ELF-1 (cell line): ENCODE measurements around the gene MPL.
A peak's percentile ranks its signal among the peaks of the same experiment; 100 is the strongest.
"Not testable (repeated sequence)": the region's sequence is repeated elsewhere in the genome, so short reads cannot be mapped to it uniquely, and the experiment has no call there.

Experiments used
- DNase-seq: peaks from one replicate; pipeline ENCODE4 v3.0.0-alpha.2; 2016; ENCODE audit warnings: low read depth, low spot score

The MPL gene

DNA sequence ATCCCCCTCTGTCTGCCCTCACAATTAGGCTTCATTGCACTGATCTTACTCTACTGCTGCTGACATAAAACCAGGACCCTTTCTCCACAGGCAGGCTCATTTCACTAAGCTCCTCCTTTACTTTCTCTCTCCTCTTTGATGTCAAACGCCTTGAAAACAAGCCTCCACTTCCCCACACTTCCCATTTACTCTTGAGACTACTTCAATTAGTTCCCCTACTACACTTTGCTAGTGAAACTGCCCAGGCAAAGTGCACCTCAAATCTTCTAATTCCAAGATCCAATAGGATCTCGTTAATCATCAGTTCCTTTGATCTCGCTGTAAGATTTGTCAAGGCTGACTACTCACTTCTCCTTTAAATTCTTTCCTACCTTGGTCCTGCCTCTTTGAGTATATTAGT lies 15.3 kb downstream of the MPL start:
- no peak for DNase-seq

DNA sequence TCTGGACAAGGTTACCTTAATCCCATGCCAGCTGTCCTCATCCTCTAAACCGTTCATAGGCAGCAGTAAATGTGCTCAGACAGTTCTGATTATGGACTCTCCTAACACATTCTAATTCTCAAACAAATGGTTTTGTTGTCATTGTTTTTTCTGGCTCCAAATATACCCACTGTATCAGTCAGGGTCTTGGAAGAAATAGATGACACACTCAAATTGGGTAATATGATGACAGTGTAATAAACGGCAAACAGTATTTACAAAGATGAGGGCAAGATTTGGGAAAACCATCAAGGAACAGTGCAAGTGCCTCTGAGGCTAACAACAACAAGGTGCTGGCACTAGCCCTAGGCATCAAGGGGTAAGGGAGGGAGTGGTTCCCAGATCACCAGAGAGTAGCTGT lies 16.9 kb downstream of the MPL start:
- DNase-seq = no peak

DNA sequence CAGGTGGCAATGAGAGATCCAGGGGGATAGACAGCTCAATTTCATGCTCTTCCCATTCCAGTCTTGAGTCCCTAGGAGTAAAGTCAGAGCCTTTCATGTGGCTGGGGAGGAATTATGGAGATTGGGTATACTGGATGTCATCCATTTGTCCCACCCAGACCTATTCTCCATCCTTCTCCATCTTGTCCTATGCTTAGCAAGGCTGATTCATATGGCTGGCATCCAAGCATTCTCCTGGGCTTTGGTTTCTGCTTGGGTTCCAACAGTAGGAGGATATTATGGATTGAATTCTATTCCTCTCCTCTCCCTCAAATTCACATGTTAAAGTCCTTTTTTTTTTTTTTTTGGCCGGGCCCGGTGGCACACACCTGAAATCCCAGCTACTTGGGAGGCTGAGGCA lies 17.3 kb downstream of the MPL start:
- DNase-seq = no peak

DNA sequence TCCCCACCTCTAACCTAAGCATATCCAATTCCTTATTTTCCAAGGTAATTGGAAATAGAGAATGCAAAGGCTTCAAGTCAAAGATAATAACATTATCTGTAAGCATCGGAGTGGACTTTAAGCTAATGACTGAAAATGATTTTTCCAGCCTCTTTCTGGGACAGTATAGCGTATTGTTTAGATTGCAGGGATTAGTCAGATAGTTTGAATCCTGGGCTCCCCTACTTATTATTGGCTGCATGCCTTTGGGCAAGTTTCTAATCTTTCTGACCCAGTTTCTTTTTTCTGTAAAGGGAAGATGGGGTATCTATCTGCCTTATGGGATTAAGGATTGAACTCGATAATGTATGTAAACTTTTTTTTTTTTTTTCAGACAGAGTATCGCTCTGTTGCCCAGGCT lies 19.6 kb downstream of the MPL start:
- DNase-seq = no peak

DNA sequence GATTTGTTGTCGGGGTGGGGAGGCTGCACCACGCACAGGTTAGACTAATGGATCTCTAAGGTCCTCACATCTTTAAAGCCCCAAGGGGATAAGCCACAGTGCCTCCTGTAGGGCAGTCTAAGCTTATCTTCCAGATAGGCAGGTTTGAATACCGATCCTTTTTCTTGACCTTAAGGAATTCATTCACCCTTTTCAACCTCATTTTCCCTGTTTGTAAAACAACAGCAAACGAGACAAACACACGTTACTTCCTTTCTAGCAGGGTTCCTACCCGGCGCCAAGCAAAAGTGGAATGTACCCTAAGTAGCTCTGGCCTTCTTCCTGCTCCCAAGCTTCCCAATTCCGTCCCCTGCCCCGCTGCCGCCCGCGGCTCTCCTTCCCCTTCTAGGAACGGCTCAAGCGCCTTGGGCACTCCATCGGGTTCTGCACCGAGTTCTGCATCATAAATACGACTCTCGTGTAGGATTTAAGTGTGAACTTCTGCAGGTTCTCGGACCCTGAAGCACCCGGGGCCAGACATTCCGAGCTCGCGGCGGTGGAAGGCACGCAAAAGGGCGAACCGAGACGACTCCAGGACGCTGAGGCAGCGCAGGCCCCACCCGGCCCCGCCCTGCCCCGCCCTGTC lies 20.6 kb downstream of the MPL start:
- DNase-seq = no peak

DNA sequence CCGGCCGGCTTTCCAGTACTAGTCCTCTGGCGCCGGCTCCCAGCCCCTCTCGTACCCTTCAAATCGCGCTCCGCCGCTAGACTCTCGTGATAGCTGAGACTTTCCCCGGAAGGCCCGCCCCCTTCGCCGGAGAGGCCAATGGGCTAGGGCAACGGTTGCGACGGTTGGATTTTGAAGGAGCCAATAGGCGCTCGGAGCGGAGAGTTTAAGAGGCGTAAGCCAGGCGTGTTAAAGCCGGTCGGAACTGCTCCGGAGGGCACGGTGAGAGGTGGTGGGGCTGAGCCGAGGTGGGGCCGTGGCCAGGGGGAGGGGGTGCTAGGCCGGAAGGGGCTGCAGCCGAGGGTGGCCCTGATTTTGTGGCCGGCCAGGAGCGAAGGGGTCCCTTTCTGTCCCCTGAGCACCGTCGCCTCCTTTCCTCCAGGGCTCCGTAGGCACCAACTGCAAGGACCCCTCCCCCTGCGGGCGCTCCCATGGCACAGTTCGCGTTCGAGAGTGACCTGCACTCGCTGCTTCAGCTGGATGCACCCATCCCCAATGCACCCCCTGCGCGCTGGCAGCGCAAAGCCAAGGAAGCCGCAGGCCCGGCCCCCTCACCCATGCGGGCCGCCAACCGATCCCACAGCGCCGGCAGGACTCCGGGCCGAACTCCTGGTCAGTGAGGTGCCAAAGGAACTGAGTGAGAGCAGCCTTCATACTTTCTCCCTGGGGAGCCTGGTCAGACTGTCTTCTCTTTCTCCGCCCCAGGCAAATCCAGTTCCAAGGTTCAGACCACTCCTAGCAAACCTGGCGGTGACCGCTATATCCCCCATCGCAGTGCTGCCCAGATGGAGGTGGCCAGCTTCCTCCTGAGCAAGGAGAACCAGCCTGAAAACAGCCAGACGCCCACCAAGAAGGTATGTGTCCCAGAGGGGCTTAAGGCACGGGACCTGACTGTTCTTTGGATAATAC lies 21.4 kb downstream of the MPL start, which contains the start of gene CDC20:
CDC20 (plus strand) TSS at position 236 of the 948 bp plus-strand sequence; CDS start at position 471, 235 bp downstream.
- DNase-seq = peak; percentile 99

DNA sequence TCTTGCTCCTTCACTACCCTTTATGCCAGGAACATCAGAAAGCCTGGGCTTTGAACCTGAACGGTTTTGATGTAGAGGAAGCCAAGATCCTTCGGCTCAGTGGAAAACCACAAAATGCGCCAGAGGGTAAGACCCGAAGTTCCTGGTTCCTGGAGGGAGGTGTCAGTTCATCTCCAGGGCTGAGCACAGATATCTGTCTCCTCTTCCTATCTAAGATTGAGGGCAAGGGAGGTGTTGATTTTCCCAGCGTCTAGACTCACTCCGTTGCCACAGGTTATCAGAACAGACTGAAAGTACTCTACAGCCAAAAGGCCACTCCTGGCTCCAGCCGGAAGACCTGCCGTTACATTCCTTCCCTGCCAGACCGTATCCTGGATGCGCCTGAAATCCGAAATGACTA lies 22.1 kb downstream of the MPL start:
- DNase-seq = no peak

DNA sequence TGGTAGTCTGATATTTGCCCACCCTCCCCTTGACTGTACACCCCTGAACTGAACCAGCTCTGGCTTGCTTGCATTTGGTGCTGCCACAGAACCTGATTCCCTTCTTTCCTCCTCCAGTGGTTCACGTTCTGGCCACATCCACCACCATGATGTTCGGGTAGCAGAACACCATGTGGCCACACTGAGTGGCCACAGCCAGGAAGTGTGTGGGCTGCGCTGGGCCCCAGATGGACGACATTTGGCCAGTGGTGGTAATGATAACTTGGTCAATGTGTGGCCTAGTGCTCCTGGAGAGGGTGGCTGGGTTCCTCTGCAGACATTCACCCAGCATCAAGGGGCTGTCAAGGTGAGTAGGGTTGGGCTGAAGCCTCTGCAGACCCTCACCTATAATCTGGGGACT lies 23.0 kb downstream of the MPL start:
- no peak for DNase-seq

DNA sequence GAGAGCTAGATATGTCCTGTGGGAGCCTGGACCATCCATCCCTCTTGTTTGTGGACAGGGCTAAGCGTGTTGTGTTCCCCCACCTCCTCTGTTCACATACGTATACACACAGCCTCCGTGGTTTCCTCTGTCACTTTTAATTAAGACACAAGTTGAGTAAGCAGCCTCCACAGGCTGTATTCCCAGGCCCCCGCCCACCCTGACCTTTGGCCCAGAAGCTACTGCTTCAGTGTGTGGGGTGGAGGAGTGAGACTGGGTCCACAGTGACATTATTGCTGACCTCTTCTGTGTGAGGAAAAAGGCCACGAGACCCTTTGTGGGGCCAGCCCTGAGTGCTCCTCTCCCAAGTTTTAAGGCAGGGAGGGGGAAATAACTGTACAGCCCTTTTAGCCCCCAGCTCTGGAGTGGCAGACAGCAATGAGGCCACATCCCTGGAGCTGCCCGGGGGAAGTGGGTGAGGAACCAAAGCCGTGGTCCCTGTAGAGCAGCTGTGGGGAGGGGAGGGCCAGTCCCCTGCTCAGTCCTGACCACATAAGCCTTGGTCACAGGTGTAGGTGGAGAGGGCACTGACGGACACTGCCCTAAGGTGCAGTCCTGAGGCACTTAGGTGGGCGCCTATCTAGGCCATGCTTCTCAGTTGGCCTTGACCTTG lies 25.8 kb downstream of the MPL start:
- no peak for DNase-seq

DNA sequence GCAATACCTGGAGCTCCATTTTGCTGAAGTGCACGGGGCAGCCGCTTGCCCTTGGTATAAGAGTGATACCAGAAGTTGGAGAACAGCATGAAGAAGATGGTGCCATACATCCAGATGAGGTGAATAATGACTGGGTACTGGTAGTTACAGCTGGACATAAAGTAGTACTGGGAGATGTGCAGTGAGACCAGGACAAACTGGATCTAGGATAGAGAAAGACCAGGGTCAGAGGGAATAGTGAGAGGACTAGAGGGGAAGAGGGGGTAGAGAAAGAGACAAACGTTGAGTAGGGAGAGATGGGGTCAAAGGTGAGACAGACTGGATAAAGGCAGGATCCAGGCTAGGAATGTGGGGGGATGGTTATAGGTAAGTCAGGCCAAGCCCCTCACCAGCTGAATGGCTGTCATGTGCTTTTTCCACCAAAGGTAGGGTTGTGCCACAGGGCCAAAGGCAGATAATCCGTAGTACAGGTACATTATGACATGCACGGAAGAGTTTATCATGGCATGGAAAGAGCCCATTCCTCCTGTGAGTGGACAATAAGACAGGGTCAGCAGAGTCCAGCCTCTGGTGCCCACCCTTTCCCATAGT lies 26.4 kb downstream of the MPL start:
- DNase-seq = no peak

DNA sequence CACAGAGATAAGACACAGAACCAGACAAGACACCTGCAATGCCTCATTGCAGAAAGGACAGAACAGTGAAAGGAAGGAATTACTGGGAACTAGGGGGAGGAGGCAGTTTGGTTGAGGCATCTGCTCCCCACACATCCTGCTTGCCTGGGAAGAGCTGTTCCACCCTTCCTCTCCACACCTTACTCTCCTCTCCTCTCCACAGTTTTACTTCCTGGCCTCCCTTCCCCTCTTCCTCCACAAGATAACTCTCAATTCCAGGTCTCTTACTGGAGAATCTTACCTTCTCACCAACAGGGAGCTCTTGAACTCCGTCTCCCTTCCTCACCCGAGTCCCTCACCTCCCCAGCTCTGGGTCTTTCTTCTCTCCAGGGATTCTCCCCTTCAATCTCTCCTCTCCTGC lies 28.1 kb downstream of the MPL start:
- no peak for DNase-seq

DNA sequence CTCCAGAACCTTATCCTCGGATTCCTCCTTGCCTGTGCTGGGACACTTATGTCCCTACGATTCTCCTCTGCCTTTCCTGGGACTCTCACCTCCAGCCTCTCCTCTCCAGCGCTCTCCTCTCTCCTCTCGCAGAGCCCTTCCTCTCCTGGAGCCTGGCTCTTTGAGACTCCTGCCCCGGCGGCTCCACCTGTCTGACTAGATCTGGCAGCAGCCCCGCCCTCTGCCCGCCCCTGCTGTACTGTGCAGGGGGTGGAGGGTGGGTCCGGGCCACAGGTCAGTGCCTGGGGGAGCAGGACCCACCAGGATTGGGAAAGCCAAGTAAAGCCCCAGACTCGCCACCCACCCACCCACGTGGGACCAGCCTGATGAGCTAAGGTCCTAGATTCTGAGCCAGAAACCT lies 28.6 kb downstream of the MPL start:
- DNase-seq = peak; percentile 73

DNA sequence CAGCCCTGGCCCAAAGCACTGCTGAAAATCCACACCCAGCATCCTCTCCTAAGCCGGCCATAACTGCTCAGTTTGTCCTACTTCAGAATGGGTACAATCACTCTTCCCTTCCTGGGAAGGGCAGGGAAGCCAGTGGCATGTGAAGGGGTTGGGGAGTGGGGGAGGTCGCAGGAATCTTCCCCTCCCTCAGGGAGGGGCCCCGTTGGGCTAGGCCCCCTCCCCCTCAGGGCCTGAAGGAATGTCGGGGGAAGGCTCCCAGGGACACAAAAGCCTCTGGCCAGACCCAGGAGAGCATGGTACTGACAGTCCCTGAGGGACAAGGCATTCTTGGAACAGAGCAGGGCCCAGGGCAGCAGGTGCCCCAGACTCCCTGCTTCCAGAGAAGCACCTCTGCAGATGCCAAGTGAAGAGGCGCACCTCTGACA lies 29.0 kb downstream of the MPL start:
- peak; percentile 50 for DNase-seq

DNA sequence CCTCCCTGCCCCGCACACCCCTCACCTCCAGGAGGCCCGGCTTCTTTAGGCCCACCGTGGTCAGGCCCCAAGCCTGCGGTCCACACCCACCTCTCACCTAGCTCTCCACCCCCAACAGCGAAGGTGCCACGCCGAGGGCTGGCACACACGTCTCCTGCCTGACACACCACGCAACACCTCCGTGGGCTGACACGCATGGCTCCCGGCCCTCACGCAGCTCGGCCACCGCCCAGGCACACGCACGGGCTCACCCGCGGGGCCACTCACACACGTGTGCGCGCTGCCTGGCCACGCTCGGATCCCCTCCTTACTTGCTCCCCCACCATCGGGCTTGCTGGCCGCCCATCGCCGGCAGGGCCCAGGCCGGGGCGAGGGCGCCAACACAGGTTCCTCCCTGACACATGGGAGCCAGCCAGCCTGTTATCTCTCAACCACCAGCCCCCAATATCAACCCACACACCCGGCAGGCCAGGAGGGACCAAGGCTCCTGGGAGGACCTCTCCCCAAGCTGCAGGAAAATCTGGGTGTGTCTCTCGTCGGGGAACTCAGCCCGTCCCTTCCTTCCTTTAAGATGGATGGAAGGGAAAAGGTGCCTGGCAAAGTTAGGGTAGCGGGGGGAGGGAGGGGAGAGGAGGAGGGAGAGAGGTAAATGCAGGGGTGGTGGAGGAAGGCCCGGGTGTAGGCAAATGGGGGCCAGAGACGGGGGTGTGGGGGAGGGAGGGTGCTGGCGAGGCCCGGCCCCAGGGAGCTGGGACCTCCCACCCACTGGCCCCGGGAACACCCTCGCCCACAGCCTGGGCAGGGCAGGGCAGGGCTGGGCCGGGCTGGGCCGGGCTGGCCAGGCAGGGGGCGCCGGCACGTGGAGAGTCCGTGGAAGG lies 29.6 kb downstream of the MPL start:
- peak; percentile 33 for DNase-seq

DNA sequence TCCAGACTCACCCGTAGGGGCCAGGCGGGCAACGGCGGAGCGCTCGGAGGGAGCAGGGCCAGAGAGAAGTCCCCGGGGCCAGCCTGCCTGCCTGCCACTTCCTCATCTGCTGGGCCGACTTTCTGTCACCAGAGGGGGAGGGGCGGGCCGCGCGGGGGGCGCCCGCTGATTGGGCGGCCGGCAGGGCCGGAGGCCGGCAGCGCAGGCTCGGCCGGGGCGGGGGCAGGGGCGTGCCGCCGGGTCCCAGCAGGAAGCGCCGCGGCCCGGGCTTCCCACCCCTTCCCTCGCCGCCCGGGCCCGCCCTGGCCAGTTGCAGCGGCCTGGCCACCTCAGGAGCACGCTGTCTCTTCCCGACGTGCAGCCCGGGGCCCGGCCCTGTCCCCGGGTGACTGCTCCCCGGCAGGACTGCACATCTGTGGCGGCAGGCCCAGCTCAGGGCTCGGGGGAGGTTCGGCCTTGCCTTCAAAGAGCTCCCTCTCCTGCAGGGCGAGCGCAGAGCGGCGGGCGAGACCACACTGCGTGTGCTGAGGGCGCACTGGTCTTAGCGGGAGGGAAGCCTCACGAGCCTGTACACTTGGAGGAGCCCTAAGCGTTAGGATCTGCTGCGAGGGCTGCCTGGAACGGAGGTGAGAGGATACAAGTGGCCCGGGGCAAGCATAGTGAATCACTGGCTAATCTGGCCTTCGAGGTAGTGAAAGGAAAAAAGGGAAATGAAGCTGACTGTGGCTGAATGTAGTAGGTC lies 30.5 kb downstream of the MPL start, which contains the start of gene ELOVL1:
ELOVL1 (minus strand) TSS at position 108 of the 742 bp plus-strand sequence. CDS start 2,402 bp downstream, outside the sequence.
- DNase-seq = peak; percentile 93

DNA sequence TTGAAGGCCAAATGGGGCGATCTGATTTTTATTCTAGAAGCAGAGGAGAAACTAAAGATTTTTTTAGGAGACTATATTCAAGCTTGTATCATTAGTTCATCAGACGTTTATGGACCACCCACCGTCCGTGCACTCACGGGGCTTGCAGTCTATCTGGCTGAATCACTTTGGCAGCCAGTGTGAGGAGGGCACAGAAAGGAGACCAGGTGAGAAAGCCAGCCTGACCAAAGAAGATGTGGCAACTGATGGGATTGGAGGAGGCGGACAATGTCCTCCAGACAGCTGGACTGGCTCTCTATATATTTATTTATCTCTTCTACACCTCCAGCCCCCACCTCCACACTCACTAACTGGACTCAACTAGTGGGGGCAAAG lies 31.0 kb downstream of the MPL start:
- DNase-seq = no peak

DNA sequence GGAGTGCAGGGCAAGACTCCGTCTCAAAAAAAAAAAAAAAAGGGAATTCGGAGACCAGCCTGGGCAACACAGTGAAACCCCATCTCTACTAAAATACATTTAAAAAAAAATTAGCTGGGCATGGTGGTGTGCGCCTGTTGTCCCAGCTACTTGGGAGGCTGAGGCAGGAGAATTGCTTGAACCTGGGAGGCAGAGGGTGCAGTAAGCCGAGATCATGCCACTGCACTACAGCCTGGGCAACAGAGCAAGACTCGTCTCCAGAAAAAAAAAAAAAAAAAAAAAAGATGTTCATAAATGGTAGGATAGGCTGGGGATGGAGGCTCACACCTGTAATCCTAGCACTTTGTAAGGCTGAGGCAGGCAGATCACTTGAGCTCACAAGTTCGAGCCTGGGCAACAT lies 32.2 kb downstream of the MPL start:
- DNase-seq = not testable (repeated sequence)

DNA sequence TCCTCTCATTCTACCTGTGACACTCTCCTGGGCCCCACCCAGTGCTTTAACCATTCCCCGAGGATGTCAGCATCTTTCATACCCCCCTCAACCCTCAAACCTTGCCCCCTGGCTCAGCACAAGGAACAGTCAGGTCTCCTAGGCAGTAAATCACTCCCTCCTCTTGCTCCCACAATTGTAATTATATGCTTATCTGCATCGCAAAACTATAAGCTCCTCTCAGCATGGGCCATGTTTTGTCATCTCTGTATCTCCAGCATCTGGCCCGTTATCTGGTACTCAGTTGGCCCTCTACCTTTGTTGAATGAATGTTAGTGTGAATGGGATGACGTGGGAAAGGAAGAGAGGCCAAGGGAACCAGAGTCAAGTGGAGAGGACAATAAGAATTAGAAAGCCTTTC lies 32.9 kb downstream of the MPL start:
- no peak for DNase-seq

DNA sequence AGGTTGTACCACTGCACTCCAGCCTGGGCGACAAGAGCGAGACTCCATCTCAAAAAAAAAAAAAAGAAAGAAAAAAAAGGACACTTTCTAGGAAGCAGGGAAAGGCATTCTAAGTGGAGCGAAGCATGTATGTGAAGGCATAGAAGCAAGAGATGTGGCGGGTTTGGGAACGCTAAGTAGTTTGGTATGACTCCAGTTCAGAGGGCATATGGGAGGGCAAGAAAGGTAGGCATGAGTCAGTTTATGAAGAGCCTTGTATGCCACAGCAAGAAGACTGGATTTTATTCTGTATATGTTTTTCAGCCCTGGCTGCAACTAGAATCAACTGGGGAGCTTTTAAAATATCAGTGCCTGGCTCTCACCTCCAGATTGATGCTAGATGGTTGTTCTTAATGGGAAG lies 34.6 kb downstream of the MPL start:
- DNase-seq = no peak
